CD4-positive, alpha-beta T cell treated with Interleukin-10 for 1 hour (primary cell): ENCODE data around the gene EID3.

Experiments used
- DNase-seq: peaks from one replicate; pipeline ENCODE4 v3.0.0-alpha.2; 2020

The EID3 gene

GRCh38 chr12:104290855-104291254, 12.7 kb upstream of the EID3 start:
- DNase-seq, result no peak

DNA sequence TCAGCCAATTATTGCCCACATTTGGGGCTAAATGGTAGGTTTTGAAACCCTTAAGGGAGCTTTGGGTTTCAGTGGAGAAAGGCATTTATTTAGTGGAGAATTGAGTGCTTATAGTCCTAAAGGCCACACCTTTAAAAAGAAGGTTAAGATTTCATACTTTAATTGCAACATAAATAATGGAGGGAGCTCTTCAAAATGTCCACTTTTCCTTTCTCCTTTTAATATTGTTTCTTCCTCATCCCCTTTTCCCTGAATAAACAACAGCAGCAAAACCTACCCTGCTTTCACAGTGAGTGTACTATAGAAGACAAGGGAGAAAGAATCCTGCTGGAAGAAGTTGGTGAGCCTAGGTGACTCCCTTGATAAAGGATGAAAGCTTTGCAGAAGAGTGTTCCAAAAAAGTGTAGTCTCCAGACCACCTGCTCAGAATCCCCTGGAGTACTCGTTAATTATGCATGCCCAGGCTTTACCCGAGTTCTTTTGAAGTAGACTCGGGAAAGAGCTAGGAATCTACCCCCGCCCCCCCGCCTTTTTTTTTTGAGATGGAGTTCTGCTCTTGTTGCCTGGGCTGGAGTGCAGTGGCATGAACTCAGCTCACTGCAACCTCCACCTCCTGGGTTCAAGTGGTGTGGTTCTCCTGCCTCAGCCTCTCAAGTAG, 11.5 kb upstream of the EID3 start:
- DNase-seq, result no peak

- no peak for DNase-seq
Observed at GRCh38 chr12:104292872-104293794, 10.4 kb upstream of the EID3 start.

GRCh38 chr12:104294158-104294859, 9.2 kb upstream of the EID3 start:
- DNase-seq, result peak; percentile 6

GRCh38 chr12:104294927-104295668, 8.4 kb upstream of the EID3 start:
- no peak for DNase-seq

DNA sequence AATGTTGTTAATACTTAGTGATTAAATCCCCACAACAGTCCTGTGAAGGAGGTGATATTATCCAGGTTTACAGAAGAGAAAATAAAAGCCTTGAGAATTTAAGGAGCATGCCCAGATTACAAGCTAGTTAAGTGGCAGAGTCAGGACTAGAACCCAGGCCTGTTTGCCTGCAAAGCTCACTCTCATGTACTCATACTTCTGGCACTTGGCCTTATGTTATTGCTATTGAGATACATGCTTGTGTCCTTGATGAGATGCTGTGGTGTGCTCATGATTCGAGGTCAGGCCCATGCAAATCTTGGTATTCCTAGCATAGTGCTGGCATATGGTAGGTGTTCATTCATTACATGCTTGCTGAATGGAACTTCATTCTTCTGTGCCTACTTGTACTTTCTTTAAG, 7.6 kb upstream of the EID3 start:
- no peak for DNase-seq

DNA sequence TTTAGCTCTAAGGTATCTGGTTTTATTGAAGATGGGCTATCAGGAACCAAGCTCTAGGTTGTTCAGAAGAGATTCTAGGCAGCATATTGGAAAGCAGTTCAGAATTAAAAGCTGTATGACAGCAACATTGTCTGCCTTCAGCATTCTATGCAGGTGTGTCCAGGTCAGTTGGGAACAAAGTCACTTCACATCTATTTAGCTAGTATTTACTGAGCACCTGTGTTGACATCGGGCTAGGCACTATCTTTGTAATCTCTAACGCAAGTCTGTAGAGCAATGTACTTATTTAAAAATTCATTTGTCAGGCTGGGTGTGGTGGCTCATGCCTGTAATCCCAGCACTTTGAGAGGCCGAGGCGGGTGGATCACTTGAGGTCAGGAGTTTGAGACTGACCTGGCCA, 6.8 kb upstream of the EID3 start:
- DNase-seq, result no peak

- DNase-seq, result no peak
Observed at GRCh38 chr12:104297477-104298113, 5.9 kb upstream of the EID3 start.

- DNase-seq, result no peak
Observed at GRCh38 chr12:104299842-104300481, 3.6 kb upstream of the EID3 start.

DNA sequence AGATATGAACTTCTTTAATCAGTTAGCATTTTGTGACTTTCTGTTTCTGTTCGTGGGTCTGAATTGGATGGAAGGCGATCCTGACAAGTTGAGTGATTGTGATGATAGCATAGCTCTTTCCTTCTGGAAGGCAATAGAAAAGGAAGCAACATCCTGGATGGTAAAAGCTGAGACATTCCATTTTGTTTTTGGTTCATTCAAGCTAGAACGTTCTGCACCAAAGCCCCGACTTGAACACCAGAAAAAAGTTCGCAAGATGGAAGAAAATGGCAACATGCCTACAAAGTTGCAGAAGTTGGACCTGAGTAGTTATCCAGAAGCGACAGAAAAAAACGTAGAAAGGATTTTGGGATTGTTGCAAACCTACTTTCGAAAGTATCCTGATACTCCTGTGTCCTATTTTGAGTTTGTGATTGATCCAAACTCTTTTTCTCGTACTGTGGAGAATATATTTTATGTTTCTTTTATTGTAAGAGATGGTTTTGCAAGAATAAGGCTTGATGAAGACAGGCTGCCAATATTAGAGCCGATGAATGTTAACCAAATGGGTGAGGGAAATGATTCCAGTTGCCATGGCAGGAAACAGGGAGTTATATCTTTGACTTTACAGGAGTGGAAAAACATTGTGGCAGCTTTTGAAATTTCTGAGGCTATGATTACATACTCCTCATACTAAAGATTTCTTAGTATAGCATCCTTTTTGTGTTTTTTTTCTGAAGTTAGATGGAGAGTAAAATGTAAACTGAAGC, 896 bp downstream of the EID3 start:
- DNase-seq, result no peak

GRCh38 chr12:104305349-104305748, 1.8 kb downstream of the EID3 start:
- DNase-seq, result no peak

DNA sequence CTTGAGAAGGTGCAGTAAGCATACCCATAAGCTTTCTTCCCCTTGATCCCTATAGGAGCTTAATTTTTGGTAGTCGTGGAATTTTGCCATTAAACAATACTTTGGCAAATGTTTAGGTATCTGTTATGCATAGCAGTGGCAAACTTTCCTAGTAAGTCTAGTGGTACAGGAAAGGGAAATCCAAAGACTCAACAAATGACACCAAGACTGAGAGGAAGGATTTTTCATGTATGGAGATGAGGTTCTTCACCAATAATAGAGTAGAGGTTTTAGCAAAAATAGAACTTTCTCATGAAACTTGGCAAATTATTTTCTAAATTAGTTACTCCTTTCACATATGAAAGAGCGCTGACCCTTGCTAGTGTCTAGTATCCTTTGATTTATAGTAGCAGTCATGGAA, 2.8 kb downstream of the EID3 start:
- no peak for DNase-seq

GRCh38 chr12:104306943-104307654, 3.6 kb downstream of the EID3 start:
- DNase-seq, result no peak

DNA sequence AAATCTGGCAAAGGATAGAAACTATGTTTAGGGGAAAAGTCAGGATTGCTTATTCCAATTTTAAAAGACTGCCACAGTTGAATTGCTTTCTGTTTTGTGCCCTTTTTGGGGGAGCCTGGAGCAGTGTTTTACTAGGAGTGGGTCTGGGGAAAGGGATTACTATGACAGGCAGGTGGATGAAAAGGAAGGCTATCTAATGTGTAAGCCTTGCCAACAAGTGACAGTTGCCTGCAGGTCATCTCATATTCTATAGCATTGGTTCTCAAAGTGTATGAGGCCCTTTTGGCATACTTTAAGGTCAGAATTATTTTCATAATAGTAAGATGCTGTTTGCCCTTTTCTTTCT, 4.1 kb downstream of the EID3 start:
- DNase-seq, result no peak

DNA sequence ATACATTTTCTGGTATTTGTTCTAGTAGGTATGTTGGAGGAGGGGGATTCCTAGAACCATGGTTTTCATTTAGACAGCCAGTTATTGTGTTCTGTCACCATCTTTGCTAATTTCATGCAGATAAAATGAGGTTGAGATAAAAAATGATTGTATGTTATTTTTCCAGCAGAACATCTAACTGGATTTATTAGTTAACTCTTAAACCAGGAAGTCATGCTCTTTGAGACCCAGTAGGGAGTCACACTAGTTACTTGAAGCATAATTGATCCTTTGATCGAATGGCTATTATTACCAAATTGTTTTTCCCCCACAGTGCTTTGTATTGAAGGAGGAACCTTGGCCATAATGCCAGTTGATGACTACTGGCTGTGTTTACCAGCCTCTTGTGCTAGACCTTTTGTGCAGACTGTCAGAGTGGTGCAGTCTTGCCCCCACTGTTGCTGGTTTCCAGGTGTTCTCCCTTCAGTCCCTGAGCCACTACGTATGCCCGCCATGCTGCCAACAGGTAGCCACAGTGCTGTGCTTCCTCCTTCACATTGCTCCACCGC, 6.0 kb downstream of the EID3 start:
- no peak for DNase-seq

DNA sequence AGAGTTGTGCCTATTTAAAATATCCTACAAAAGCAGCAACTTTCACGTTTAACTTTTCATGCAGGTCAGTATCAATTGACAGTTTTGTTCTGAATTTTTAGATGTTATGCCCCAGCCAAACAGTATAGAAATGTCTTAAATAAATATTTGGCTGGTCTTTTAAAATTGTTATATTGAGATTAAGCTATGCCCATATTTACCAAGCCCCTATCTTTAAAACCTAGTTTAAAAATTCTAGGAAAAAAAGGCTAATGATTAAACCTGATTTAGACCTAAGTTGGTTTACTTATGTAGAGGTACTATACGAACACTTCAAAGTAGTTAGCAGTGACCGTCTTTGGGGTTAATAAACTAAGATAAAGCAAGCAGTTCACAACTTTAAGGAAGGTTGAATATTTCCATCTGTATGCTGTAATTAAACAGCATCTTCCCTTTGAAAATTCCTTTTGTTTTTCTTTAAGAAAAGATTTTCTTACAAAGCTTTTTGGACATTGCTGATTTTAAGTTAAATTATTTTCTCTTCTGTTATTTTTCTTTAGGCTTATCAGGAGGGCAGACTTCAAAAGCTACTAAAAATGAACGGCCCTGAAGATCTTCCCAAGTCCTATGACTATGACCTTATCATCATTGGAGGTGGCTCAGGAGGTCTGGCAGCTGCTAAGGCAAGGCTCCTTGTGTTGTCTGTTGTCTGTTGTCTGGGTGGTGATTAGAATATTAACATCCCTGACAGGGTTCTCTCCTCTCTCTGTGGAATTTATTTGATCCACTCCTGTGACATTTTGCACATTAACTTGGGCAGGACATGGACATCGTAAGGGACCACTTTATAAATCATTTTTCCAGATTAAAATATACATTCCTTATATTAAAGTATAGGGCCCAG, 7.5 kb downstream of the EID3 start:
- no peak for DNase-seq

DNA sequence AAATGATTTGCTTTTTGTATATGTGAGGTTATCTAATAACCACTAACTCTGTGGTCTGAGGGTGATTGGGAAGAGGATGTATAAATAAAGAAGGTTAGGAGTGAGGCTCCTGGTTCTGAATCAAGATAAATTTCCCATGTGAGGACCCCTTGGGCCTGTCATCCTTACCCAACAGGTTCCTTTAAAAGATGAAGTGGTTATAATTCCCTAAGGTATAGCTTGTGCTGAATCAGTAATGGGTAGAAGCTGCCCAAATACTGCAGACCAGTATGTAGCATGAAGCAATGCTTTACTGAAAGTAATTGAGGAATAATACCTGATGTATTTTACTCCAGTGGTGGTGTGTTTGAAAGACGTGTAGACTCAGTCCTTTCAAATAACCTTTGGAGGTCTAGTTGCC, 8.7 kb downstream of the EID3 start:
- no peak for DNase-seq

DNA sequence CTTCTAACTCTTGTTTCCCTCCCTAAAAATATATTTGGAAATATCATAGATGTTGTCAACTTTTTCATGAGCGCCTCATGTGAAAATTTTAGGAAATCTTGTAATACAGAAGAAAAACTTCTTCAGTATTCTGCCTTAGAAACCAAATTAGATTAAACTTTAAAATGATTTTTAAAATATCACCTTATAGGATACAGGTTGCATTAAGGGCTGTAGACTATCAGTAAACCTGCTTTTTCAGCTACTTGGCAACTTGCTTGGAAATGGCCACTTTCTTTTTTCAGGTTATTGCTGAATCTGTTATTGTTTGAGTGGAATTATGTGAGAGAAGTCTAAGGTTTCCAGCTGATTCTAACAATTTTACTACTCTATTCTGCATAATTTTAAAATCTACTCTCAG, 9.1 kb downstream of the EID3 start:
- DNase-seq, result no peak

DNA sequence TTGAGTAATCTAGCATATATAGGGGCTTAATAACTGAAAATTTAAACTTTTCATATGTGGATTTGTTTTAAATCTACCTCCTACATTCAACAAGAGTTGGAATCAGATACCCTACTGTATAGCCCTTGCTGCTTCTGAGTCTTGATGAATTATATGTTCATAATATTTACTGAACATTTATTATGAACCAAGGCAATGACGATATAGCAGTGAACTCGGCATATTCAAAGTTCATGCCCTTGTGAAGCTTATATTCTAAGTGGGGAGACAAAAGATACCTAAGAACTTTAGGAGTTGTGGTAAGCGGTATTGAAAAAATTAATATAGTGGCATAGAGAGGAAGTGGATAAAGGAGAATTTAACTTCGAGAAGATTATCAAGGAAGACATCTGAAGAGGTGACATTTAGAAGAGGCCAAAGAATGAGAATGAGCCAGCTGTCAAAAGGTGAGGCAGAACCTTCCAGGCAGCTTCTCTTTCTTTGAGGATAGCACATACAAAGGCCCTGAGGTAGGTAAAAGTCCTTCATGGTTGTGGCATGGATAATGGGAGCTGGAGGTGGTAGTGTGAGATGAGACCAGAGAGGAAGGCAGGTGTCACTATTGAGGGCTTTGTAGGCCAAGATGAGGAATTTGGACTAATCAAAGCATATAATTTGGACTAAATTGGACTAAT, 10.2 kb downstream of the EID3 start:
- DNase-seq, result no peak
